ENCODE results near the gene CSPG4.
A peak's percentile ranks its signal among the peaks of the same experiment; 100 is the strongest.
"Not testable (repeated sequence)": the region's sequence is repeated elsewhere in the genome, so short reads cannot be mapped to it uniquely, and the experiment has no call there.

Gene CSPG4

GRCh38 chr15:75723847-75724660, 11.4 kb upstream of the CSPG4 start:
- DNase-seq (ENCODE audit: low spot score) = peak; percentile 49

DNA sequence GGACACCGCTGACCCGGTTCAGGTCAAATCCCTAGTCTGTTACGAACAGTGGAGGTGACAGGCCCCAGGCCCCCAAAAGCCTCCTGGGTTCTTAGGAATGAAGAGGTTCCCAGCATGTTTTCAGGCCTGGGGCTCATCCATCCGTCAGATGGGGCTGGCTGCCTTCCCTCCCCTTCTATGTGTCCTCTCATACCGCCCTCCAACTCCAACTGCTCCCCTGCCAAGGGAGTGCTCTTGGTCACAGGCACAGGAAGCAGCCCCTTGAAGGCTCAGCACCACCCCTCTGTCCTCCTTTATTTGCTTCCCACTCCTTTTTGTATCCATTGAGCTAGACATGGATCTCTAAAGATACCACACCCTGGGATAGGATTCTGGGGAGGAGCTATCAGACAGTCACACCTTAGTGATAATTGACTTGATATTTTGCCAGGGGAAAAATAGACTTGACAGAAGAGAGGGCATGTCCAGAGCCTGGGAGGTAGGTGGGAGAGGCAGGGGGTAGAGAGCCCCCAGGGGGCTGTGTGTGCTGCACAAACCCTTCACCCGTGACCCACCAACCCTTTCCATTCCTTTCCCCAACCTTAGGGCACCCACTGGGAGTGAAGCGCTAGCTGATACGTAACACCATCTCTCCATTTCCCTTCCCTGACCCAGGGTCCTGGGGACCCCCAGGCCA, 10.7 kb upstream of the CSPG4 start:
- no peak for DNase-seq (ENCODE audit: low spot score)

- no peak for DNase-seq (ENCODE audit: low spot score)
Measured at GRCh38 chr15:75721923-75722870, 9.5 kb upstream of the CSPG4 start.

GRCh38 chr15:75721480-75721922, 8.9 kb upstream of the CSPG4 start:
- no peak for DNase-seq (ENCODE audit: low spot score)

DNA sequence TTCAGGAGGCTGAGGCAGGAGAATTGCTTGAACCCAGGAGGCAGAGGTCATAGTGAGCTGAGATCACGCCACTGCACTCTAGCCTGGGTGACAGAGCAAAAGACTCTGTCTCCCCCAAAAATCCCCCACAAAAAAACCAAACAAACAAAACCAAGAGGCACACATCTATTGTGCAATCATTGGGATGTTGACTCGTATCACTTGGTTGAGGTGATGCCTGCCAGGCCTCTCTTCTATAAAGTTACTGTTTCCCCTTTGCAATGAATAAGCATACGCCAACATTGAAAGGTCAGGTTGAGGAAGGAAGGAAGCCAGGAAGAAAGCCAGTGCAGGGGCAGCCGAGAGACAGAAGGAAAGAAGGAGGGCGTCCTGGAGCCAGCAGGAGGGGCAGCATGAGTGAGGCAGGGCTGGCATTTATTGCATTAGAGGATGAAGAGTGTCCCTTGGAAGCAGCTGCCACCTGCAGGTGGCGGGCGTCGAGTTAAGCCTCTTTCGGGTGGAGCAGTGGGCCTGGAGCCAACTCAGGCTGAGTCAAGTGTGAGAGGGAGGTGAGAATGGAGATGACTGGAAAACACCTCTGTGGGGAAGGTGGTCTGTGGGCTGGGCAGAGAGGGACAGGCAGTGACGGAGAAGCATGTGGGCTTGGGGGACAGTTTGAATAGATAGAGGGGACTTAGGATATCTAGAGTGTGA, 8.3 kb upstream of the CSPG4 start:
- DNase-seq (ENCODE audit: low spot score) = peak; percentile 80

GRCh38 chr15:75720297-75720696, 7.6 kb upstream of the CSPG4 start:
- no peak for DNase-seq (ENCODE audit: low spot score)

- no peak for DNase-seq (ENCODE audit: low spot score)
Measured at GRCh38 chr15:75718328-75718727, 5.7 kb upstream of the CSPG4 start.

DNA sequence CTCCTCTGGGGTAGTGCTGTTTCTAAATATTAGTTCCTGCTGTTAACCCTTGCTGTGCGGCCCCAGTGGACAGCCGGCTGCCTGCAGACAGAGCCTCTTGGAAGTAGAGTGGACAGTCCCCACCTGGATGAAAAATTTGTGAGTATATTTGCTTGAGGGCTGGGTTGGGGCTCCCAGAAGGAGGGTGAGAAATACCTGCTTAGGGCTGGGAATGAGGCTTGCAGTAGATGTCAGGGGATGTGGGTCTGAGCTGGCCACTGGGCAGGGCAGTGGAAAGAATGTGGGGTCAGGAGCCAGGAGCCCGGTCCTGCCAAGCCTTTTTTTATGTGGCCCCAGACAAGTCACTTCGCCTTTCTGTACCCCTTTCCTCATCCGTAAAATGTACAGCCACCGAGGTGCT, 4.4 kb upstream of the CSPG4 start:
- DNase-seq (ENCODE audit: low spot score) = not testable (repeated sequence)

GRCh38 chr15:75716249-75716950, 3.8 kb upstream of the CSPG4 start:
- DNase-seq (ENCODE audit: low spot score) = not testable (repeated sequence)

DNA sequence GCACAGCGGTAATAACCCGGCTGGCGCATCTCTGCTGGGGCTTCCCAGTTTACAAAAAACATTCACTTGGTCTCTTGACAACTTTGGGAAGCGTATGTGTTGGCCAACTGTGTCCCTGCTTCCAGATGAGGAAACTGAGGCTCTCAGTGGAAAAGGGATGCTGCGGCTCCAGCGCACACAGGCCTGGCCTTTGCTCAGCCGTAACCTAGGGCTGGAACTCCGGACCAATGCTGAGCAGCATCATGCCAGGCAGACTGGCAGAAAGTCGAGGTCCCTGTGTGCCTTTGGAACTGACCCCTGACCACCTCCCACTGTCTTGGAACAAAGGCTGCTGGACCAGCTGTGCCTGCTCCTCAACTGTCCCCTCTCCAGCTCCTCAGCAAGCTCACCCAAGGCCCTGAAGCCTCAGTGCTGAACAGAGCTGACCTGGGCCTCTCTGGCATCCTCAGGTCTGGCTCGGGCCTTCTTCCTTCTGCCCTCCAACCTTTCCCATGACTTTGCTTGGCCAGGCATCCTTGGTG, 2.7 kb upstream of the CSPG4 start:
- not testable (repeated sequence) for DNase-seq (ENCODE audit: low spot score)

DNA sequence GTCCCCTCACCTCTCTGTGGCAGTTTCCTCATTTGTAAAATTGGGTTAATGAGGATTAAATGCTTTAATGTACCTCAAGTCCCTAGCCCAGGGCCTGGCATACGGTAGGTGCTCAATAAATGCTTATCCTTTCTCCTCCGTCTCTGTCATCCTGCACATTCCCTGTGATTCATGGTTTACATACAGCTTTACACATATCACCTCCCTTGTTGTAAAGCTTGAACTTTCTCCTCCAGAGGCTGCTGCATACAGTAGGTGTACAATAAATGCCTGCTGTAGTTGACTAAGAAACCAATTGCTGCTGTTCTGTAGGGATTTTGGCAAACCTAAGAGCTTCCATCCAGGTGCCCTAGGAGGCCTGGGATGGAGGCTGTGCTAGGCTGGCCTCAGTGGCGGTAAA, 1.5 kb upstream of the CSPG4 start:
- DNase-seq (ENCODE audit: low spot score) = no peak

- DNase-seq (ENCODE audit: low spot score) = no peak
Measured at GRCh38 chr15:75713338-75713895, 769 bp upstream of the CSPG4 start.

GRCh38 chr15:75711495-75711894, 1.2 kb downstream of the CSPG4 start:
- DNase-seq (ENCODE audit: low spot score) = not testable (repeated sequence)

GRCh38 chr15:75710874-75711273, 1.8 kb downstream of the CSPG4 start:
- DNase-seq (ENCODE audit: low spot score) = not testable (repeated sequence)

DNA sequence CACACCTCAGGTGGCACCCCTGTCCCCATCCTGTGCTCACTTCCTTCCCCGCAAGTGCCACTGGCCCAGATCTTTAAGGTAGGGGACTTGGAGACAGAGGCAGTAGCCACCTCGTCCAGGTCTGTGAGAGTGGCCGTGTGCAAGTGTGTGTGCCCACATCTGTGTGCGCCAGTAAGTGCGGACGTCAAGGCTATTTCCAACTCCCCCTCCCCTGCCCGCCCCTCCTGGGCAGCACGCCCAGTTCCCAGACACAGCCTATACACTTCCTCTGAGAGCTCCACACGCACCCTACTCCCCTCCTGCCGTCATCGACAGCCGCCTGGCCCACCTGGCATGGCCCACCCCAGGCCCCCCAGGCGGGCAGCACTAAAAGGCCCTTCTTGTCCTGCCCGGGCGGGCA, 3.2 kb downstream of the CSPG4 start:
- not testable (repeated sequence) for DNase-seq (ENCODE audit: low spot score)

- no peak for DNase-seq (ENCODE audit: low spot score)
Measured at GRCh38 chr15:75706682-75706954, 6.0 kb downstream of the CSPG4 start.

GRCh38 chr15:75705854-75706681, 6.6 kb downstream of the CSPG4 start:
- DNase-seq (ENCODE audit: low spot score) = no peak

DNA sequence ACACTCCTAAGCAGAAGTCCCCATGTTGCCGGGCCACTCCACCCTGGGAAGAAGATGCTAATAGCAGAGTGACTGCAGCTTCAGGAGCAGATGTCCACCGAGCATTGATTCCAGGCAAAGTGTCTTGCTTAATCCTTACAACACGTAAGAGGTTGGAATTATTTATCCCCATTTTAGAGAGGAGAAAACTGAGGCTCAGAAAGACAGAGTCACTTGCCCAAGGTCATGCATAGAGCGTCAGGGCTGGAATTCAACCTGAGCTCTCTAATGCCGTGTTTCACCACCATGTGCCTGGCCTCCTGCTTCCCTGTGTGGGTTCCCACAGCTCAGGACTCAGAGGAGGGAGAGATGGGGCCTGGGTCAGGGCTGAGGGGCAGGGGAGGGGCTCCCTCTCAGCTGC, 7.3 kb downstream of the CSPG4 start:
- not testable (repeated sequence) for DNase-seq (ENCODE audit: low spot score)

DNA sequence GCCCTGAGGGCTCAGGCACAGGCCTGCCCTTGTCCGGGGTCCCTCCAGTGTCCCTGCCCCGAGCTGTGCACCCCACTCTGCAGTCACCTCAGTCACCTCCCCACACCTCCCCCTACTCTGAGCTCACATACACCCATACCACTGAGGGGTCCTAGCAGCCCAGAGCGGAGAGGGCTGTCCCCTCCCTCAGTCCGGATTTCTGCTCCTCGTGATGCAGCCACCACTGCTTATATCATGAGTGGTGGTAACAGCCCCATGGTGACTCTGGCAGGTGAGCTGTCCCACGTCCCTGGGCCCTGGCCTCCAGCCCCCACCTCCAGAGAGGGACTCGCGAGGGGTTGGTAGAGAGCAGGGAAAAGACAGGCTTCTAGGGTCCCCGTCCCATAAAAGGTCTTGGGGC, 8.0 kb downstream of the CSPG4 start:
- DNase-seq (ENCODE audit: low spot score) = no peak

DNA sequence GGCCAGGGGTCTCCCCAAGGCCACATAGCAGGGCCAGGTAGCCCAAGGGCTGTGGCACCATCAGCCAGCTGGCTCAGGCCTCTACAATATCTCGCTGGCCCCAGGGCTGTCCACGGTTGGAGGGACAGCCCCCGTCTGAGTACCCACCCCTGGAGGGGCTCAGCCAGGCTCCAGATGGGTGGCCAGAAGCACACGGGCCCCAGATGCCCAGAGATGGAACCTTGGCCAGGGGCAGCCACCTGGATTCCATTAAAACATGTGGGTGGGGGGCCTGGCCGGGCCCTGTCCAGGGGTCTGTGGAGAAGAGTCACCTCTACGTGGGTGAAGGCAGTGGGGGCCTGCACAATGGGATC, 8.4 kb downstream of the CSPG4 start:
- no peak for DNase-seq (ENCODE audit: low spot score)

All from hematopoietic multipotent progenitor cell treated with erythropoietin and hydrocortisone succinate and interleukin-3 and kit ligand, for 17 days (in vitro differentiated cells).